K562 (cell line): ENCODE measurements around the gene MIER2.

Experiments used
- CTCF ChIP-seq, 3 experiments: IDR thresholded peaks in 2 of 3; conservative IDR thresholded peaks in 1 of 3; 2 replicates each; pipeline ENCODE4 v1.5.1; 2011 to 2012; ENCODE audit warnings: low read length in 3 of 3, mild to moderate bottlenecking in 3 of 3, control low read depth in 2 of 3, improper control_type of control experiment in 1 of 3, inconsistent platforms in 1 of 3, low read depth in 1 of 3, mixed read lengths in 1 of 3, moderate library complexity in 1 of 3; ENCODE audit not compliant: insufficient read depth in 2 of 3
- HMGXB4 ChIP-seq: sonication (generic); formaldehyde crosslinking; IDR thresholded peaks from 2 replicates; pipeline ENCODE4 v1.8.1; 2023; ENCODE audit warnings: mild to moderate bottlenecking, missing genetic modification reagents
- POLR2A ChIP-seq: fragments of 450-650 bp; conservative IDR thresholded peaks from 2 replicates; pipeline ENCODE4 v1.6.1; 2016
- POLR3A ChIP-seq: IDR thresholded peaks from 2 replicates; pipeline ENCODE4 v1.6.1; 2011; ENCODE audit warnings: borderline replicate concordance, mild to moderate bottlenecking, moderate library complexity; ENCODE audit not compliant: insufficient read length, insufficient read depth; ENCODE audit errors: extremely low read depth
- ZBED1 ChIP-seq: IDR thresholded peaks from 2 replicates; pipeline ENCODE4 v1.6.1; 2014
- ZFX ChIP-seq: sonication (generic); formaldehyde crosslinking; IDR thresholded peaks from 2 replicates; pipeline ENCODE4 v1.8.0; 2022; ENCODE audit warnings: mild to moderate bottlenecking, missing genetic modification reagents, moderate library complexity

- TF ChIP-seq ZBED1 (no peak), CTCF (IDR thresholded peaks at IDR 0.05 in 2 of 3, conservative IDR thresholded peaks at IDR 0.05 in 1 of 3; ENCODE audit: insufficient read depth in 2 of 3, low read depth in 1 of 3, low read length in 3 of 3) (no peak), POLR3A (no peak), ZFX (CRISPR knock-in tag) (no peak), HMGXB4 (CRISPR knock-in tag) (no peak), POLR2A (no peak)
Measured at GRCh38 chr19:342128-342455, 2.5 kb downstream of the MIER2 start.
